A673 (cell line): ENCODE measurements around the gene TNFRSF13B. TPM values are rescaled to one million over a fixed set of nuclear protein-coding genes. Genes with fewer than 3 reads are reported as not detected.
"Not testable (repeated sequence)": the region's sequence is repeated elsewhere in the genome, so short reads cannot be mapped to it uniquely, and the experiment has no call there.

Experiments used
- BruUV-seq: library from RNA; stranded (reverse); fragments of 400-500 nt; replicated peaks from 2 replicates; lab custom pipeline; 2021; lab: Mats Ljungman, UMichigan
- CTCF ChIA-PET: fragments of 300-600 bp; sonication (Branson Sonifier 250); formaldehyde crosslinking; loops from one replicate; lab custom pipeline; 2022; ENCODE audit warnings: antibody characterized with exemption; lab: Charles Lee
- POLR2A ChIA-PET: fragments of 300-600 bp; sonication (Branson Sonifier 250); formaldehyde crosslinking; loops from one replicate; lab custom pipeline; 2022; ENCODE audit warnings: antibody characterized with exemption; ENCODE audit not compliant: low non-redundant PET; lab: Charles Lee
- DNase-seq: peaks from one replicate; pipeline ENCODE4 v3.0.0-alpha.2; 2015; ENCODE audit warnings: low spot score
- H3K27ac ChIP-seq: fragments of 200-600 bp; sonication (generic); 2 replicates; pipeline ENCODE4 v1.5.1; 2016; ENCODE audit warnings: mixed run types, low read depth, mild to moderate bottlenecking, mixed read lengths, antibody characterized with exemption, low read length; ENCODE audit not compliant: poor library complexity, severe bottlenecking
- H3K27me3 ChIP-seq: fragments of 200-600 bp; sonication (generic); replicated peaks from 2 replicates; pipeline ENCODE4 v1.6.1; 2017; ENCODE audit warnings: mixed run types, low read depth, mild to moderate bottlenecking, mixed read lengths, antibody characterized with exemption, low read length; ENCODE audit not compliant: insufficient read depth, poor library complexity
- H3K36me3 ChIP-seq: fragments of 200-600 bp; sonication (generic); 2 replicates; pipeline ENCODE4 v1.6.1; 2016; ENCODE audit warnings: mixed run types, mild to moderate bottlenecking, mixed read lengths, antibody characterized with exemption, low read length; ENCODE audit not compliant: insufficient read depth, poor library complexity, severe bottlenecking
- H3K4me1 ChIP-seq: fragments of 200-600 bp; sonication (generic); 2 replicates; pipeline ENCODE4 v1.6.1; 2017; ENCODE audit warnings: mixed run types, mild to moderate bottlenecking, mixed read lengths, antibody characterized with exemption, low read length; ENCODE audit not compliant: insufficient read depth, poor library complexity, severe bottlenecking
- H3K4me3 ChIP-seq: fragments of 200-600 bp; sonication (generic); 2 replicates; pipeline ENCODE4 v1.5.1; 2016; ENCODE audit warnings: low read depth, mixed run types, mild to moderate bottlenecking, mixed read lengths, low read length; ENCODE audit not compliant: poor library complexity, severe bottlenecking
- H3K9me3 ChIP-seq: fragments of 200-600 bp; sonication (generic); 2 replicates; pipeline ENCODE4 v1.6.1; 2016; ENCODE audit warnings: mixed run types, low read depth, mild to moderate bottlenecking, mixed read lengths, antibody characterized with exemption, low read length; ENCODE audit not compliant: poor library complexity, severe bottlenecking
- EZH2 ChIP-seq: fragments of 200-600 bp; sonication (generic); IDR thresholded peaks from 2 replicates; pipeline ENCODE4 v1.6.1; 2017; ENCODE audit warnings: borderline replicate concordance, low read depth, mild to moderate bottlenecking, mixed read lengths, antibody characterized with exemption, low read length; ENCODE audit not compliant: poor library complexity, severe bottlenecking
- intact Hi-C: fragments of 100-400 bp; cut with micrococcal nuclease; formaldehyde crosslinking; loops from one replicate; pipeline ENCODE4 v1.10.0; 2022; ENCODE audit not compliant: unreplicated experiment
- total RNA-seq: library from RNA; stranded (reverse); gene quantifications from 2 replicates; pipeline ENCODE4 v1.2.3, GENCODE V29; 2021
- TF ChIP-seq, protein P1 (sequence below): fragments of 300-800, 200-600 bp; sonication (generic); conservative IDR thresholded peaks from 2 replicates; pipeline ENCODE4 v1.5.1; 2017; ENCODE audit warnings: low read depth, mild to moderate bottlenecking, antibody characterized with exemption, low read length, moderate library complexity, mixed read lengths

The TNFRSF13B gene
- total RNA-seq, 1 experiment from 2014 or later: not detected

DNA sequence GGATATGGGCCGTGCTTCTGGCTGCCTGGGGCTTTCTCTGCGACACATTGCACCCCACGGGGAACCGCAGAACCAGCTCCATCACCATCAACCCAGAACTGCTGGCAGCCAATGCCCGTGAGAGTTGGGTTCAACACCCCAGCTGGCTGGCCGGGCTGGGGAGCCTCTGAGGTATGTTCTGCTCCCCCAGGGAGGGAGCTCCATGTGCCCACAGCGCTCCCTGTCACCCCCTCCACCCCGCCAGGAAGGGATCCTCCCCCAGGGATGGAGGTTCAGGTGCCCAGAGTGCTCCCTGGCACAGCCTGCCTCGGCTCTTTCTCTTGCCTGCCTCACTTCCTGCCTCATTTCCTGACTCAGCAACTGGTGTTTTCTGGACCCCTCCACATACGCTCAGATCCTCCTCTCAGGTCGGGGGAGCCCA is 46.1 kb upstream of the TNFRSF13B start:
- Histone ChIP-seq H3K4me1 (peaks cover 26% of the 10 kb centered on the region), H3K4me3 (no peak overlapping the region), H3K27me3 (no peaks in the 10 kb centered on the region), H3K27ac (no peak overlapping the region), H3K36me3 (no peaks in the 10 kb centered on the region), H3K9me3 (no peaks in the 10 kb centered on the region)
- TF ChIP-seq, protein P1, sequence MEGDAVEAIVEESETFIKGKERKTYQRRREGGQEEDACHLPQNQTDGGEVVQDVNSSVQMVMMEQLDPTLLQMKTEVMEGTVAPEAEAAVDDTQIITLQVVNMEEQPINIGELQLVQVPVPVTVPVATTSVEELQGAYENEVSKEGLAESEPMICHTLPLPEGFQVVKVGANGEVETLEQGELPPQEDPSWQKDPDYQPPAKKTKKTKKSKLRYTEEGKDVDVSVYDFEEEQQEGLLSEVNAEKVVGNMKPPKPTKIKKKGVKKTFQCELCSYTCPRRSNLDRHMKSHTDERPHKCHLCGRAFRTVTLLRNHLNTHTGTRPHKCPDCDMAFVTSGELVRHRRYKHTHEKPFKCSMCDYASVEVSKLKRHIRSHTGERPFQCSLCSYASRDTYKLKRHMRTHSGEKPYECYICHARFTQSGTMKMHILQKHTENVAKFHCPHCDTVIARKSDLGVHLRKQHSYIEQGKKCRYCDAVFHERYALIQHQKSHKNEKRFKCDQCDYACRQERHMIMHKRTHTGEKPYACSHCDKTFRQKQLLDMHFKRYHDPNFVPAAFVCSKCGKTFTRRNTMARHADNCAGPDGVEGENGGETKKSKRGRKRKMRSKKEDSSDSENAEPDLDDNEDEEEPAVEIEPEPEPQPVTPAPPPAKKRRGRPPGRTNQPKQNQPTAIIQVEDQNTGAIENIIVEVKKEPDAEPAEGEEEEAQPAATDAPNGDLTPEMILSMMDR: no peak
- CTCF ChIA-PET: interaction anchor here (0.7 kb wide), 1 partner anchor 192 kb away, joined by 6 read pairs; no protein-coding TSS in a partner anchor
- DNase-seq: no peak
- intact Hi-C loops: no loop called here
- POLR2A ChIA-PET: no interaction called here
- BruUV-seq: no TSS peak

DNA sequence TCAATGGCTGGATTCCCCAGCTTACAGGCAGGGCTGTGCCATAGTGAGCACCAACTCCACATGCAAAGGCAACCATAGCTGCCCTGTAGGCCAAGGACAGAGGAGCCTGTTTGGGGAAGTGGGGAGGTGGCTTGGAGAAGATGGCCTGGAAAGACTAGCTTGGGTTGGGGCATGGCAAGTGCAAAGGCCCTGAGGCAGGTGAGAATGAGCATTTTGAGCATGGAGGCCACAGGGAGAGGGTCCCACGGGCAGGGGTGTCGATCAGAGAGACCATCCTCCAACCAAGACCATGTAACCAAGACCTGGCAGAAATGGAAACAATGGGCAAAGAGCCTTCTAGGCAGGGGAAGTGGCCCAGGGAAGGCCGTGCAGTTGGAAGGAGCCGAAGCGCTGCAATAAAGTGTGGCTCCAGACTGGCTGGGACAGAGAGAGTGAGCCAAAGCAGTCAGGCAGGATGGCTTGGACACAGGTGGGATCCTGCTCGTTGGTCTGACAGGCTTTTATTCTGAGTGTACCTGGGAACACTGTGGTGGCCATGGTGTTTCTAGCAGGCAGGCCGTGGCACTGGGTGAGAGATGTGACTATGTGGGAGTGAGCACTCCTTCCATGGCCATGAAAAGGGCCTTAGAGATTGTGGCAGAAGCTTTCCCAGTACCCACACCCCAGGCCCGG is 45.6 kb upstream of the TNFRSF13B start:
- H3K27ac ChIP-seq: no peak overlapping the region
- intact Hi-C loops: no loop called here
- H3K36me3 ChIP-seq: no peaks in the 10 kb centered on the region
- ChIA-PET CTCF (interaction anchor here (0.7 kb wide), 1 partner anchor 193 kb away, joined by 6 read pairs; no protein-coding TSS in a partner anchor), POLR2A (no interaction called here)
- H3K9me3 ChIP-seq: no peaks in the 10 kb centered on the region
- peaks cover 26% of the 10 kb centered on the region for H3K4me1 ChIP-seq
- no peaks in the 10 kb centered on the region for H3K27me3 ChIP-seq
- TF ChIP-seq EZH2: no peak
- TF ChIP-seq, protein P1: no peak
- H3K4me3 ChIP-seq: no peak overlapping the region
- no TSS peak for BruUV-seq
- DNase-seq: no peak

DNA sequence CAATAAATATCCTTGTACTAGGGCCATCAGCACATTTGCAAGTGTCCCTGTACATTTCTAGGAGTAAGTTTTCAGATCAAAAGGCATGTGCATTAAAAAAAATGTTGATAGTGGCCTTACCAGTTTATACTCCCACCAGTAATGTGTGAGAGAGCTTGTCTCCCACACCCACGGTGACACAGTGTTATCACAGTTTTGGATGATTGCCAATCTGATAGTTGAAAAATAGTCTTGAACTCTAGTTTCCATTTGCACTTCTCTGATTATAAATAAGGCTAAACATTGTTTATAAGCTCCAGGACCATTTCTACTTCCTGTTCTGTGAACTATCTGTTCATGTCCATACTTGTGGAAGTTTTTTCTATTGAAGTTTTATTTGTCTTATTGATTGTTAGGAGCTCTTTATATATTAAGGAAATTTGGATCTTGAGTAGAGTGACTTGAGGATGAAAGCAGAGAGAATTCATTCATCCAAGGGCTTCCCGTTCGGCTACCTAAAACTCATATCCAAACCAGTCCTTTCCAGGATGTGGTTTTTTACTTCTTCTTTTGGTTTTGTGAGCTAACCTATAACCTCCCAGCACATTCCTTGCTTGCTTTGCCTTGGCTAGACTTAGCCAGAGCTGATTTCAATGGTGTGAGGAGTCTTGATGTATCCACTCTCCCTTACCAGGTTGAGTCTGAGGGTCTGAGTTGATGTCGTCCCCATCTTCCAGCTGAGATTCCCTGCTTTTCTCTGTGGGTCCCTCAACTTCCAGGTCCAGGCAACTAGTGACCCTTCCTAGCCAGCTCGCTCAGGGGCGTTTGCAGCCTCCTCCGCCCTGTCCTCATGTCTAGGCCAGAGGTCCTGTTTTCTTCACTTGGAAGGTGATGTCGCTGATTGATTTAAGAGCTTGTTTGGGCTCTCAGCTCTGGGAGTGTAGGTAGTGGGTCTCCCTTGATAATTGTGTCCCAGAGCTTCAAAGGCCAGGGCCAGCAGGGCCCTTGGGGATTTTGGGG is 44.6 kb upstream of the TNFRSF13B start:
- H3K27ac ChIP-seq, H3K27me3 ChIP-seq, DNase-seq, intact Hi-C loops, H3K4me3 ChIP-seq, BruUV-seq, CTCF ChIA-PET, POLR2A ChIA-PET, H3K36me3 ChIP-seq, H3K9me3 ChIP-seq: not testable (repeated sequence)
- H3K4me1 ChIP-seq: peaks cover 20% of the 10 kb centered on the region
